PC-3 (cell line): ENCODE measurements around the gene PRSS1. TPM values are rescaled to one million over a fixed set of nuclear protein-coding genes. Genes with fewer than 3 reads are reported as not detected.

Source experiments
- ATAC-seq: fragments of 200-7000 bp; cut with Tn5 transposase; 2 replicates; pipeline ENCODE4 v1.9.1; 2020; ENCODE audit warnings: mild to moderate bottlenecking, moderate library complexity
- BruUV-seq: library from RNA; stranded (reverse); fragments of 400-500 nt; replicated peaks from 2 replicates; lab custom pipeline; 2021; lab: Mats Ljungman, UMichigan
- CTCF ChIA-PET: fragments of 300-600 bp; sonication (Branson Sonifier 250); formaldehyde crosslinking; loops from one replicate; lab custom pipeline; 2022; ENCODE audit warnings: antibody characterized with exemption; lab: Charles Lee
- POLR2A ChIA-PET: fragments of 300-600 bp; sonication (Branson Sonifier 250); formaldehyde crosslinking; loops from one replicate; lab custom pipeline; 2022; ENCODE audit warnings: antibody characterized with exemption; ENCODE audit not compliant: unreplicated experiment; lab: Charles Lee
- DNase-seq: peaks from one replicate; pipeline ENCODE4 v3.0.0-alpha.2; 2015
- H2AFZ ChIP-seq: fragments of 300-600 bp; sonication (generic); 2 replicates; pipeline ENCODE4 v1.6.0; 2016; ENCODE audit warnings: antibody characterized with exemption, low read length
- H3F3A ChIP-seq: fragments of 300-600 bp; sonication (generic); one replicate; pipeline ENCODE4 v1.6.0; 2017; ENCODE audit warnings: antibody characterized with exemption, low read length, control low read depth, mild to moderate bottlenecking; ENCODE audit not compliant: unreplicated experiment
- H3K27ac ChIP-seq: fragments of 300-600 bp; sonication (generic); 2 replicates; pipeline ENCODE4 v1.5.1; 2016; ENCODE audit warnings: mild to moderate bottlenecking, low read length
- H3K27me3 ChIP-seq: fragments of 300-600 bp; sonication (generic); 2 replicates; pipeline ENCODE4 v1.6.1; 2016; ENCODE audit warnings: low read length, mixed read lengths
- H3K36me3 ChIP-seq: fragments of 300-600 bp; sonication (generic); 2 replicates; pipeline ENCODE4 v1.6.1; 2016; ENCODE audit warnings: low read depth, mixed run types, low read length, mixed read lengths
- H3K4me1 ChIP-seq: fragments of 300-600 bp; sonication (generic); 2 replicates; pipeline ENCODE4 v1.5.1; 2016; ENCODE audit warnings: low read length; ENCODE audit not compliant: insufficient read depth
- H3K4me2 ChIP-seq: fragments of 300-600 bp; sonication (generic); 2 replicates; pipeline ENCODE4 v1.6.0; 2016; ENCODE audit warnings: low read length
- H3K4me3 ChIP-seq: fragments of 300-600 bp; sonication (generic); 2 replicates; pipeline ENCODE4 v1.5.1; 2016; ENCODE audit warnings: mild to moderate bottlenecking, low read length, mixed read lengths
- H3K79me2 ChIP-seq: fragments of 300-600 bp; sonication (generic); 2 replicates; pipeline ENCODE4 v1.6.1; 2017; ENCODE audit warnings: low read length, mixed read lengths
- H3K9ac ChIP-seq: fragments of 300-600 bp; sonication (generic); 2 replicates; pipeline ENCODE4 v1.6.0; 2016; ENCODE audit warnings: mild to moderate bottlenecking, low read length
- H3K9me2 ChIP-seq: fragments of 300-600 bp; sonication (generic); replicated peaks from 2 replicates; pipeline ENCODE4 v1.6.1; 2016; ENCODE audit warnings: mixed run types, low read length, mixed read lengths
- H3K9me3 ChIP-seq: fragments of 300-600 bp; sonication (generic); 2 replicates; pipeline ENCODE4 v1.6.1; 2016; ENCODE audit warnings: low read length, mixed read lengths
- H4K20me1 ChIP-seq: fragments of 300-600 bp; sonication (generic); 2 replicates; pipeline ENCODE4 v1.6.1; 2016; ENCODE audit warnings: low read length, mixed read lengths
- EZH2 ChIP-seq: fragments of 300-600 bp; sonication (generic); IDR thresholded peaks from one replicate; pipeline ENCODE4 v1.6.1; 2017; ENCODE audit warnings: antibody characterized with exemption, mild to moderate bottlenecking, low read length; ENCODE audit not compliant: unreplicated experiment
- EZH2phosphoT487 ChIP-seq: fragments of 300-600 bp; sonication (generic); IDR thresholded peaks from 2 replicates; pipeline ENCODE4 v1.6.1; 2018; ENCODE audit warnings: mild to moderate bottlenecking, antibody characterized with exemption, low read length, borderline replicate concordance
- intact Hi-C: fragments of 100-400 bp; cut with micrococcal nuclease; formaldehyde crosslinking; loops from 2 replicates; pipeline ENCODE4 v1.9.0; 2023
- total RNA-seq: library from RNA; depleted of rRNA; stranded (reverse); fragments of >200 nt; gene quantifications from 2 replicates; pipeline ENCODE4 v1.2.3, GENCODE V29; 2014; rRNA removed
- TF ChIP-seq, protein P1 (sequence below): fragments of 300-600 bp; sonication (generic); conservative IDR thresholded peaks from 2 replicates; pipeline ENCODE4 v1.5.1; 2017; ENCODE audit warnings: antibody characterized with exemption, low read depth, mild to moderate bottlenecking, low read length

PRSS1 gene
- total RNA-seq, 1 experiment from 2014 or later, result not detected

- POLR2A ChIA-PET, result no interaction called here
- H3K9ac ChIP-seq, result no peak overlapping the region
- H3K4me3 ChIP-seq, result no peak overlapping the region
- DNase-seq (no peak), ATAC-seq (no peak)
- H3K79me2 ChIP-seq, result peaks cover 43% of the 10 kb centered on the region
- peaks cover 31% of the 10 kb centered on the region for H3K4me1 ChIP-seq
- TF ChIP-seq EZH2 (no peak), EZH2phosphoT487 (no peak)
- TF ChIP-seq, protein P1, sequence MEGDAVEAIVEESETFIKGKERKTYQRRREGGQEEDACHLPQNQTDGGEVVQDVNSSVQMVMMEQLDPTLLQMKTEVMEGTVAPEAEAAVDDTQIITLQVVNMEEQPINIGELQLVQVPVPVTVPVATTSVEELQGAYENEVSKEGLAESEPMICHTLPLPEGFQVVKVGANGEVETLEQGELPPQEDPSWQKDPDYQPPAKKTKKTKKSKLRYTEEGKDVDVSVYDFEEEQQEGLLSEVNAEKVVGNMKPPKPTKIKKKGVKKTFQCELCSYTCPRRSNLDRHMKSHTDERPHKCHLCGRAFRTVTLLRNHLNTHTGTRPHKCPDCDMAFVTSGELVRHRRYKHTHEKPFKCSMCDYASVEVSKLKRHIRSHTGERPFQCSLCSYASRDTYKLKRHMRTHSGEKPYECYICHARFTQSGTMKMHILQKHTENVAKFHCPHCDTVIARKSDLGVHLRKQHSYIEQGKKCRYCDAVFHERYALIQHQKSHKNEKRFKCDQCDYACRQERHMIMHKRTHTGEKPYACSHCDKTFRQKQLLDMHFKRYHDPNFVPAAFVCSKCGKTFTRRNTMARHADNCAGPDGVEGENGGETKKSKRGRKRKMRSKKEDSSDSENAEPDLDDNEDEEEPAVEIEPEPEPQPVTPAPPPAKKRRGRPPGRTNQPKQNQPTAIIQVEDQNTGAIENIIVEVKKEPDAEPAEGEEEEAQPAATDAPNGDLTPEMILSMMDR, result no peak
- H3K36me3 ChIP-seq, result peaks cover 33% of the 10 kb centered on the region
- H3F3A ChIP-seq, result no peaks in the 10 kb centered on the region
- intact Hi-C loops, result no loop called here
- H4K20me1 ChIP-seq, result no peaks in the 10 kb centered on the region
- no TSS peak for BruUV-seq
- CTCF ChIA-PET, result no interaction called here
- no peak overlapping the region for H2AFZ ChIP-seq
- H3K9me2 ChIP-seq, result no peaks in the 10 kb centered on the region
- H3K4me2 ChIP-seq, result no peak overlapping the region
- H3K27ac ChIP-seq, result no peak overlapping the region
- H3K27me3 ChIP-seq, result no peaks in the 10 kb centered on the region
- H3K9me3 ChIP-seq, result no peaks in the 10 kb centered on the region
These were observed 52.5 kb downstream of the PRSS1 start for GRCh38 chr7:142801601-142802295.

DNA sequence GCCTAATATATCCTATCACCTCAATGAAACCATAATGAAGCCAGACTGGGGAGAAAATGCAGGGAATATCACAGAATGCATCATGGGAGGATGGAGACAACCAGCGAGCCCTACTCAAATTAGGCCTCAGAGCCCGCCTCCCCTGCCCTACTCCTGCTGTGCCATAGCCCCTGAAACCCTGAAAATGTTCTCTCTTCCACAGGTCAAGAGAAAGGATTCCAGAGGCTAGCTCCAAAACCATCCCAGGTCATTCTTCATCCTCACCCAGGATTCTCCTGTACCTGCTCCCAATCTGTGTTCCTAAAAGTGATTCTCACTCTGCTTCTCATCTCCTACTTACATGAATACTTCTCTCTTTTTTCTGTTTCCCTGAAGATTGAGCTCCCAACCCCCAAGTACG, 53.0 kb downstream of the PRSS1 start:
- no peak for DNase-seq
- intact Hi-C loops, result no loop called here

More for the DNA sequence above, 53.0 kb downstream of the PRSS1 start:
- H3K4me2 ChIP-seq, result no peak overlapping the region
- ChIA-PET CTCF (no interaction called here), POLR2A (no interaction called here)
- H3K27ac ChIP-seq, result no peak overlapping the region
- no TSS peak for BruUV-seq
- H3K9ac ChIP-seq, result no peak overlapping the region
- H2AFZ ChIP-seq, result no peak overlapping the region
- TF ChIP-seq, protein P1, result no peak
- no peak for TF ChIP-seq EZH2phosphoT487
- no peak for TF ChIP-seq EZH2
- no peak overlapping the region for H3K4me3 ChIP-seq
- H3K36me3 ChIP-seq, result peaks cover 34% of the 10 kb centered on the region
- H3K4me1 ChIP-seq, result peaks cover 36% of the 10 kb centered on the region
- H3K9me2 ChIP-seq, result no peaks in the 10 kb centered on the region
- H3K9me3 ChIP-seq, result no peaks in the 10 kb centered on the region
- peaks cover 37% of the 10 kb centered on the region for H3K79me2 ChIP-seq
- no peaks in the 10 kb centered on the region for H3K27me3 ChIP-seq
- peaks cover 3% of the 10 kb centered on the region for H3F3A ChIP-seq
- H4K20me1 ChIP-seq, result no peaks in the 10 kb centered on the region
- no peak for ATAC-seq

Other genes starting within 250 kb of the PRSS1 start
- 0.40 TPM in 1 of 2 replicates, not detected in the other for gene PRSS2, start 21.5 kb downstream of the PRSS1 start, total RNA-seq
- 30.5 and 48.2 TPM in 2 replicates for gene EPHB6, start 105.6 kb downstream of the PRSS1 start, total RNA-seq
- gene TRPV6, start 136.3 kb downstream of the PRSS1 start, total RNA-seq, result 0.63 and 1.4 TPM in 2 replicates
- not detected in 2 replicates for gene TRPV5, start 184.3 kb downstream of the PRSS1 start, total RNA-seq
- gene LLCFC1, start 190.0 kb downstream of the PRSS1 start, total RNA-seq, result not detected in 2 replicates
- gene KEL, start 212.9 kb downstream of the PRSS1 start, total RNA-seq, result 0.18 TPM in 1 of 2 replicates, not detected in the other